Measurements from ENCODE around the gene ZDHHC11.

Gene ZDHHC11, protein sequence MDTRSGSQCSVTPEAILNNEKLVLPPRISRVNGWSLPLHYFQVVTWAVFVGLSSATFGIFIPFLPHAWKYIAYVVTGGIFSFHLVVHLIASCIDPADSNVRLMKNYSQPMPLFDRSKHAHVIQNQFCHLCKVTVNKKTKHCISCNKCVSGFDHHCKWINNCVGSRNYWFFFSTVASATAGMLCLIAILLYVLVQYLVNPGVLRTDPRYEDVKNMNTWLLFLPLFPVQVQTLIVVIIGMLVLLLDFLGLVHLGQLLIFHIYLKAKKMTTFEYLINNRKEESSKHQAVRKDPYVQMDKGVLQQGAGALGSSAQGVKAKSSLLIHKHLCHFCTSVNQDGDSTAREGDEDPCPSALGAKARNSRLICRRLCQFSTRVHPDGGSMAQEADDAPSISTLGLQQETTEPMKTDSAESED

DNA sequence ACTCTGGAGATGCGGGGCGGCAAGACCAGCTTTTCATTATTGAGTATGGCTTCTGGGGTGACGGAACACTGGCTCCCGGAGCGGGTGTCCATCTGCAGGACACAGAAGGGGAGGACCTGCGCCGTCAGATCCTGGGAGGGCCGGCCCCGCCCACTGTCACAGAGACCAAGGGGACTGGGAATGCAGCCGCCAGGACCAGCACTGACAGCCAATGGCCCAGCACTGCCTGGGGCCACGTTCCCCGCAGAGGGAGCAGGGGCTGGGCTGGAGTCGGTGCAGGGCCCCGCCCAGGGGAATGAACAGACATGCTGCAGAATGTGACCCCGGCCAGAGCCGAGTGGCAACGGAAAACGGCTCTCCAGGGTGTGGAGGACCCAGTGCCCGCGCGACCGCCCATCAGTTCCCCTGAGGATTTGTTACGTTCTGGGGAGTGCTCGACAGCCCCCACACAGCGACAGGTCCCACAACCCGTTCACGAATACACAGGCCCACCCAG lies at the start of gene ZDHHC11:
ZDHHC11 (minus strand) TSS at position 476 of the 496 bp plus-strand sequence; CDS start at position 92, 384 bp downstream.
- Mint-ChIP-seq H3K9me3 (peaks cover 4% of the 10 kb centered on the region), H3K36me3 (ENCODE audit: low read depth) (no peaks in the 10 kb centered on the region), H3K4me1 (peaks cover 6% of the 10 kb centered on the region), H3K4me3 (no peak within 1 kb of the TSS), H3K27me3 (peaks cover 2% of the 10 kb centered on the region), H3K27ac (no peak within 1 kb of the TSS)
- ATAC-seq, result no peak
- no peak for DNase-seq

DNA sequence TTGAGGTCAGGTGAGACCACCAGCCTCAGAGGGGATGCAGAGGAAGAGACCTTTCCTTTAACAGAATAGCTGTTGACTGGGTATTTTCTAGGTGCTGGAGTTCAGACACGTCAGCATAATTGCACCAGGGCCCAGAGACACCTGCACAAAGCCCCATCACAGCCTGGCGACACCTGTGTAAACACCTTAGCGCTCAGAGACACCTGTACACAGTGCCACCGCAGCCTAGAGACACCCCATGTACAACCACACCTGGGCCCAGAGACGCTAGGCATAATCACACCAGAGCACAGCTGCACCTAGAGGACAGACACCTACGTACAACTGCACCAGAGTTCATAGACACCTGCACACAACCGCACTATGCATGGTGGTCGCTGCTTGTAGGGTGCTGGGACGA lies 42.9 kb upstream of the ZDHHC11 start:
- ATAC-seq (no peak), DNase-seq (no peak)
- Mint-ChIP-seq H3K27ac (peak overlapping the region; percentile 68), H3K4me3 (peak overlapping the region; percentile 89), H3K4me1 (peaks cover 26% of the 10 kb centered on the region), H3K27me3 (no peaks in the 10 kb centered on the region), H3K36me3 (ENCODE audit: low read depth) (peaks cover 59% of the 10 kb centered on the region), H3K9me3 (no peaks in the 10 kb centered on the region)

- peaks cover 64% of the 10 kb centered on the region for H3K36me3 Mint-ChIP-seq (ENCODE audit: low read depth)
- DNase-seq, result no peak
- H3K27me3 Mint-ChIP-seq, result no peaks in the 10 kb centered on the region
- peaks cover 29% of the 10 kb centered on the region for H3K4me1 Mint-ChIP-seq
- peak overlapping the region; percentile 89 for H3K4me3 Mint-ChIP-seq
- ATAC-seq, result peak; percentile 5
- H3K9me3 Mint-ChIP-seq, result no peaks in the 10 kb centered on the region
- peak overlapping the region; percentile 68 for H3K27ac Mint-ChIP-seq
Measured at GRCh38 chr5:893137-893506, 42.3 kb upstream of the ZDHHC11 start.

DNA sequence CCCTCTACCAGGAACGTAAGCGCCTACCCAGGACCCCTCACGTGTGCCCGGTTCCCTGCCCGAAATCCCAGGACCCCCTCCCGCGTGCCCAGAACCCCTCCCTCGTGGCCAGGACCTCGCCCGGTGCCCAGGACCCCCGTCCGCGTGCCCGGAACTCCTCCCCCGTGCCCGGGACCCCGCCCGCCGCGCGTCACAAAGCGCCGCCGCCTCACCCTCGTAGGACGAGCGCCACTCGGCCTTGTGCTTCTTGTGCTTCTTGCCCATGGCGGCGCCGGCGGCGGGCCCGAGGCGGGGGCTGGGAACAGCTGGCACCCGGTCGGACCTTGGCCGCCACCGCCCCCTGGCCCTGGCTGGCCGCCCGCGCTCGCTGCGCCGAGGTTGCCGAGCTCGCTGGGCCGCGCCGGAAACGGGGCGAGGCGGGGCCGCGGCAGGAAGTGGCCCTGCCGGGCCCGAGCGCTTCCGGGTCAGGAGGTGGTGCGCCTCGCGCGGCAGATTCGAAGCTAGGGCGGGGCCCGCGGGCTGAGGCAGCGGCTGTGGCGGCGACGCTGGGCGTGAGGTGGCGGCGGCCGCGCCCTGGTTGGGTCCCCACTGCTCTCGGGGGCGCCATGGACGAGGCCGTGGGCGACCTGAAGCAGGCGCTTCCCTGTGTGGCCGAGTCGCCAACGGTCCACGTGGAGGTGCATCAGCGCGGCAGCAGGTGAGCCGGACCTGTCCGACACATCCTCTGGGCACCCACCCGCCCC lies 41.8 kb upstream of the ZDHHC11 start, which contains the start of the genes BRD9 and TRIP13:
BRD9 (minus strand) TSS at position 408 of the 743 bp plus-strand sequence; CDS start at position 264, 144 bp downstream.
TRIP13 (plus strand) TSS at position 491 of the 743 bp plus-strand sequence; CDS start at position 606, 115 bp downstream.
- Mint-ChIP-seq H3K36me3 (ENCODE audit: low read depth) (peaks cover 69% of the 10 kb centered on the region), H3K4me3 (peak within 1 kb of the TSS; percentile 89), H3K27me3 (no peaks in the 10 kb centered on the region), H3K27ac (peak within 1 kb of the TSS; percentile 93), H3K9me3 (no peaks in the 10 kb centered on the region), H3K4me1 (peaks cover 32% of the 10 kb centered on the region)
- DNase-seq (peak; percentile 86), ATAC-seq (peak; percentile 97)

DNA sequence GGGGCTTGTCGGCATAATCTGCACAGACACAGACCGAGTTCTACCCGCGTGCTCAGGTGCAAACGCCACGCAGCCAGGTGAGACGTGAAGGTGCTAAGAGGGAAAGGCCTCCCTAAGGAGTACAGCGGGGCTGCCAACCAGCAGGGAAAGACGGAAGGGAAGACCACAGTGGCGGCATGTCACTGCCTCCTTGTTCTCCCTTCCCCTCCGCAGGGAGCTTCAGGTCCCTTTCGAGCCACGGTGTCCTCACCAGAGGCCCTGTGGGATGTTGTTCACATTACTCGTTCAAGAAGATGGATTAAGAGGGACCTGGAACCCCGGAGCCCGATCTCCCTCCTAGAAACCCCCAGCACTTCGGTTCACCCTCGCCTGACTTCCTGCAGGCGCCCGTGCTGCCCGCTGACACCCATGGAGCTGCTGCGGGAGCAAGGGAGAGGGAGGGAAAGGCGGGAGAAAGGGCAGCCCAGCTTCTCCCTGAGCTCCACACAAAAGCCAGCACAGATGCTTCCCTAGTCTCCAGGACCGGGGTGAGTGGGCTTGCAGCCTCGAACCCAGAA lies 41.1 kb upstream of the ZDHHC11 start:
- Mint-ChIP-seq H3K4me1 (peaks cover 32% of the 10 kb centered on the region), H3K4me3 (peak overlapping the region; percentile 89), H3K27ac (peak overlapping the region; percentile 93), H3K27me3 (no peaks in the 10 kb centered on the region), H3K36me3 (ENCODE audit: low read depth) (peaks cover 74% of the 10 kb centered on the region), H3K9me3 (no peaks in the 10 kb centered on the region)
- ATAC-seq, result no peak
- no peak for DNase-seq

- Mint-ChIP-seq H3K36me3 (ENCODE audit: low read depth) (peaks cover 73% of the 10 kb centered on the region), H3K9me3 (no peaks in the 10 kb centered on the region)
Measured at GRCh38 chr5:891117-891836, 40.5 kb upstream of the ZDHHC11 start.

GRCh38 chr5:889075-889710 lies 38.4 kb upstream of the ZDHHC11 start:
- DNase-seq (no peak), ATAC-seq (no peak)
- H3K27ac Mint-ChIP-seq, result no peak overlapping the region
- no peaks in the 10 kb centered on the region for H3K9me3 Mint-ChIP-seq
- H3K4me1 Mint-ChIP-seq, result peaks cover 32% of the 10 kb centered on the region
- no peak overlapping the region for H3K4me3 Mint-ChIP-seq
- H3K36me3 Mint-ChIP-seq (ENCODE audit: low read depth), result peaks cover 76% of the 10 kb centered on the region
- no peaks in the 10 kb centered on the region for H3K27me3 Mint-ChIP-seq

More at GRCh38 chr5:891117-891836, 40.5 kb upstream of the ZDHHC11 start:
- H3K27ac Mint-ChIP-seq, result peak overlapping the region; percentile 93
- ATAC-seq, result no peak
- DNase-seq, result no peak
- peaks cover 32% of the 10 kb centered on the region for H3K4me1 Mint-ChIP-seq
- no peaks in the 10 kb centered on the region for H3K27me3 Mint-ChIP-seq
- H3K4me3 Mint-ChIP-seq, result peak overlapping the region; percentile 89

- Mint-ChIP-seq H3K4me3 (peak overlapping the region; percentile 0), H3K36me3 (ENCODE audit: low read depth) (peaks cover 76% of the 10 kb centered on the region)
- ATAC-seq, result no peak
Measured at GRCh38 chr5:888638-889035, 37.9 kb upstream of the ZDHHC11 start.

DNA sequence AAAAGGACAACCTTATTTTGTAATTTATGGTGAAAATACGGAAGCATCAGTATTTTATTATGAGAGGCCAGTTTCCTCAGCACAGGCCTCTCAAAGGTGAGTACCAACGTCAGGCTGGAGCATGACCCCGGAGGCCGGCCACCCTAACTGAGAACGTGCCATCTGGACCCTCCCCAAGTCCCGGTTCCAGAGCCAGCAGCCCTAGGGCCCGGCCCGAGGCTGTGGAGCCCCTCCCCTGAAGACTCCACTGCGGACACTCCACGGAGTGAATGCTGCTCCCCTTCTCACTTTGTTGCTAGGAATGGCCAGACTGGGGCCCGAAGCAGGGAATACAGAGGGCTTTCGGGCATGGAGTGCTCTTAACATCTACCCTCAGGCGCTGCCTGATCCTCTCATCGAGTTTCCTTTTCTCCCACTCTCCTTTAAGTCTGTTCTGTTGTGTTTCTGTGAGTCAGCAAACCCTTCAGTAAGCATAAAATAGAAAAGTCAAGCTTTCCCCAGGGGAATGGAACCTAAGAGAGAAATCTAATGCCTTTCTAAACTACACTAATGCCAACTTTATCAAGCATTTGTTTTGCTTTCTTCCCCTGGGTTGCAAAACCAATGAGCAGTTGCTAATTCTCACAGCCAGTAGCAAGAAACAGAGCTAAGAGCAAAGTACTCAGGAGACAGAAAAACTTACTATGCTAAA lies 37.3 kb upstream of the ZDHHC11 start:
- Mint-ChIP-seq H3K27ac (no peak overlapping the region), H3K27me3 (no peaks in the 10 kb centered on the region), H3K9me3 (peaks cover 1% of the 10 kb centered on the region), H3K36me3 (ENCODE audit: low read depth) (peaks cover 76% of the 10 kb centered on the region), H3K4me3 (peak overlapping the region; percentile 0), H3K4me1 (peaks cover 30% of the 10 kb centered on the region)
- DNase-seq, result no peak
- ATAC-seq, result no peak

More at GRCh38 chr5:888638-889035, 37.9 kb upstream of the ZDHHC11 start:
- no peak overlapping the region for H3K27ac Mint-ChIP-seq
- H3K27me3 Mint-ChIP-seq, result no peaks in the 10 kb centered on the region
- H3K4me1 Mint-ChIP-seq, result peaks cover 29% of the 10 kb centered on the region
- no peak for DNase-seq
- H3K9me3 Mint-ChIP-seq, result no peaks in the 10 kb centered on the region

GRCh38 chr5:886716-887325 lies 36.0 kb upstream of the ZDHHC11 start:
- H3K27ac Mint-ChIP-seq, result no peak overlapping the region
- no peak for ATAC-seq
- H3K4me1 Mint-ChIP-seq, result peaks cover 41% of the 10 kb centered on the region
- H3K27me3 Mint-ChIP-seq, result peaks cover 4% of the 10 kb centered on the region
- peaks cover 13% of the 10 kb centered on the region for H3K9me3 Mint-ChIP-seq
- H3K4me3 Mint-ChIP-seq, result no peak overlapping the region
- no peak for DNase-seq
- peaks cover 89% of the 10 kb centered on the region for H3K36me3 Mint-ChIP-seq (ENCODE audit: low read depth)

DNA sequence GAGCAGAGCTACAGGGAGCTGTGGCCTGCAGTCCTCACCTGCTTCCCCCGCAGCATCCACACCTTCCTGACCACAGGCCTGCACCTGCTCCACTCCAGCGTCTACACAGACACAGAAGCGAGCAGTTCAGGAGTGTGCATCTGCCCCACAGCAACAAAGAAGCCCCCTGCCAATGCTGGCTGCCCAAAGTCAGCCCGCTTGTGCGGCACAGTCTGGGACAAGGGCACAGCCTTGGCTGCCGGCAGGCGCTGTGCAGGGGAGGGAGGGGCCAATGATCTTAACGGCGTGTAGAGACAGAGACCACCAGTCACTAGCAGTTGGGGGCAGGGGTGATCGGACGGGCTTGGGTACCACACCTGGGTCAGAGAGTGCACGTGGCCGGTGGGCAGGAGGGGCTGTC lies 35.2 kb upstream of the ZDHHC11 start:
- Mint-ChIP-seq H3K9me3 (peaks cover 13% of the 10 kb centered on the region), H3K4me1 (peaks cover 34% of the 10 kb centered on the region), H3K4me3 (no peak overlapping the region), H3K27me3 (peaks cover 4% of the 10 kb centered on the region), H3K36me3 (ENCODE audit: low read depth) (peaks cover 90% of the 10 kb centered on the region), H3K27ac (no peak overlapping the region)
- DNase-seq (no peak), ATAC-seq (peak; percentile 7)

- H3K36me3 Mint-ChIP-seq (ENCODE audit: low read depth), result peaks cover 91% of the 10 kb centered on the region
- peaks cover 13% of the 10 kb centered on the region for H3K9me3 Mint-ChIP-seq
- H3K27ac Mint-ChIP-seq, result no peak overlapping the region
- peaks cover 4% of the 10 kb centered on the region for H3K27me3 Mint-ChIP-seq
- peaks cover 29% of the 10 kb centered on the region for H3K4me1 Mint-ChIP-seq
- DNase-seq (no peak), ATAC-seq (no peak)
- no peak overlapping the region for H3K4me3 Mint-ChIP-seq
Measured at GRCh38 chr5:885529-885928, 34.7 kb upstream of the ZDHHC11 start.

DNA sequence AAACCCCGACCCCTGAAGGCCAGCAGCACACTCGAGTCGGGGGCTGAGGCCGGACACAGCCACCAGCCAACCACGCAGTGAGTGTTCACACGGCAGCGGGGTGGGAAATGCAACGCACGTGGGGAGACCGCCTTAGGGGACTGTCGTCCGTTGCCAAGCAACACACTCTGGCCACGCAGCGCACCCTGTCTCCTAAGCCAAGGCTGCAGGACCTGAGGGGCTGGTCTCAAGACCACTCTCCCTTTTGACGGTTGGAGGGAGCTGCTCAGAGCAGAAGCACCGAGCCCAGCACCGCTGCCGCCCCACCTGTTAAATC lies 34.3 kb upstream of the ZDHHC11 start:
- H3K36me3 Mint-ChIP-seq (ENCODE audit: low read depth), result peaks cover 89% of the 10 kb centered on the region
- no peak for ATAC-seq
- no peak overlapping the region for H3K4me3 Mint-ChIP-seq
- H3K27me3 Mint-ChIP-seq, result peaks cover 4% of the 10 kb centered on the region
- DNase-seq, result no peak
- H3K9me3 Mint-ChIP-seq, result peaks cover 13% of the 10 kb centered on the region
- H3K4me1 Mint-ChIP-seq, result peaks cover 25% of the 10 kb centered on the region
- H3K27ac Mint-ChIP-seq, result no peak overlapping the region
